Activated T-cell treated with anti-CD3 and anti-CD28 coated beads for 1 hour (primary cell): Measurements from ENCODE around the gene PDZK1IP1.

Experiments
- DNase-seq: peaks from one replicate; pipeline ENCODE4 v3.0.0-alpha.2; 2020; ENCODE audit warnings: low read depth

Gene PDZK1IP1

DNA sequence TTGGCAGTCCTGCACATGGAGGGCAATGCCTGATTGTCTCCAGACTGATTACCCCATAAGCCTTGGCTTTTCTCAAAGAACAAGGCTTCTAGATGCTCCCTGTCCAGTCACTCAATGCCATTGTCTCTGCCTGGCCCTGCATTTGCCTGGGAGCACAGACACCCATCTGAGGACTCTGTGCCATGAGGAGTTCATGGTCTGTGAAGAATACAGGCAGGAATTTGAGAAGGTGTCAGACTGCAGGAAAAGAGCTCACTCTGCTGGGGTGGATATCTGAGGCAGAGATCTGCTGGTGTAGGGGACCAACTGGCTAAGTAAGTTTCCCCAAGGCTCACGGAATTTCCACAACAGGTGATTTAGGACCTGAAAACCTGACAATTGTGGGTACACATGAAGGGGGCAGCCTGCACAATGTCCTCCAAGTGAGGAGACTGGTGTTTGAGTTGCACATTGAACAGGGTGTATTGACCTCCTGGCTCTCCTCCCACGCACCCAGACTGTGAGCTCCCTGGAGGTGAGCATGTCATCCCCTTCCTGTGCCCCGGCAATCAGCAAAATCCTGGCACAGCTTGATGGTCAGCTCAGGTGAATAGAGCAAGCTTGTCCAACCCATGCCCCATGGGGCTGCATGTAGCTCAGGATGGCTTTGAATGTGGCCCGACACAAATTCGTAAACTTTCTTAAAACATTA lies 51.8 kb downstream of the PDZK1IP1 start:
- DNase-seq: no peak

GRCh38 chr1:47137198-47137597 lies 52.6 kb downstream of the PDZK1IP1 start, which contains the start of gene CYP4A22:
TSS of gene CYP4A22 (plus strand) at chr1:47137441. CDS start at chr1:47137486, 45 bp downstream.
- DNase-seq: no peak
